Cardiac fibroblast (primary cell): Measurements from ENCODE around the gene FCHSD2.
"Not testable (repeated sequence)": the region's sequence is repeated elsewhere in the genome, so short reads cannot be mapped to it uniquely, and the experiment has no call there.

Source experiments
- DNase-seq, 2 donors: peaks; one replicate each; pipeline versions ENCODE4 v3.0.0 to v3.0.0-alpha.2; 2010; ENCODE audit warnings: low read depth in 2 of 2
- H3K4me3 ChIP-seq, 2 donors: replicated peaks in 1 of 2; 1 replicate in 1 of 2; 2 replicates in 1 of 2; pipeline ENCODE4 v1.5.1; 2011; ENCODE audit warnings: low read depth in 2 of 2, low read length in 2 of 2, mild to moderate bottlenecking in 2 of 2, moderate library complexity in 1 of 2
- CTCF ChIP-seq: IDR thresholded peaks from one replicate; pipeline ENCODE4 v1.5.1; 2011; ENCODE audit warnings: low read depth, mild to moderate bottlenecking, low read length, inconsistent platforms

The FCHSD2 gene

GRCh38 chr11:73141309-73142127 is 600 bp downstream of the FCHSD2 start:
- TF ChIP-seq CTCF = no peak
- peak; percentile 73 to 87 for DNase-seq
- peak overlapping the region; percentile 94 for H3K4me3 ChIP-seq

- no peak for DNase-seq
- peak overlapping the region; percentile 94 for H3K4me3 ChIP-seq
- TF ChIP-seq CTCF = no peak
These were observed 1.1 kb downstream of the FCHSD2 start for GRCh38 chr11:73141031-73141308.

GRCh38 chr11:73140213-73141030 is 1.7 kb downstream of the FCHSD2 start:
- peak; percentile 33 to 45 for DNase-seq
- TF ChIP-seq CTCF = no peak
- H3K4me3 ChIP-seq = peak overlapping the region; percentile 94

- DNase-seq = peak; percentile 60 to 69
- H3K4me3 ChIP-seq = peak overlapping the region in 1 of 2 donors; percentile 94
- no peak for TF ChIP-seq CTCF
These were observed 2.5 kb downstream of the FCHSD2 start for GRCh38 chr11:73139476-73140198.

GRCh38 chr11:73137944-73138274 is 4.2 kb downstream of the FCHSD2 start:
- H3K4me3 ChIP-seq = no peak overlapping the region
- DNase-seq = no peak
- no peak for TF ChIP-seq CTCF

- no peak for DNase-seq
- TF ChIP-seq CTCF = no peak
- no peak overlapping the region for H3K4me3 ChIP-seq
These were observed 4.7 kb downstream of the FCHSD2 start for GRCh38 chr11:73137262-73137943.

- not testable (repeated sequence) for DNase-seq, H3K4me3 ChIP-seq
These were observed 5.4 kb downstream of the FCHSD2 start for GRCh38 chr11:73136722-73137121.
